A549 treated with Mapracorat at 1 μM for 4 hours (cell line): Measurements from ENCODE around the gene ABHD16A. TPM values are rescaled to one million over a fixed set of nuclear protein-coding genes. Genes with fewer than 3 reads are reported as not detected.

Experiments
- total RNA-seq: library from RNA; stranded (reverse); fragments of 200-300 nt; extraction: Qiagen RNA extraction; gene quantifications from 5 replicates; pipeline ENCODE4 v1.2.3, GENCODE V29; 2022

Gene ABHD16A
- total RNA-seq, 1 experiment from 2014 or later = 19.8 TPM

DNA sequence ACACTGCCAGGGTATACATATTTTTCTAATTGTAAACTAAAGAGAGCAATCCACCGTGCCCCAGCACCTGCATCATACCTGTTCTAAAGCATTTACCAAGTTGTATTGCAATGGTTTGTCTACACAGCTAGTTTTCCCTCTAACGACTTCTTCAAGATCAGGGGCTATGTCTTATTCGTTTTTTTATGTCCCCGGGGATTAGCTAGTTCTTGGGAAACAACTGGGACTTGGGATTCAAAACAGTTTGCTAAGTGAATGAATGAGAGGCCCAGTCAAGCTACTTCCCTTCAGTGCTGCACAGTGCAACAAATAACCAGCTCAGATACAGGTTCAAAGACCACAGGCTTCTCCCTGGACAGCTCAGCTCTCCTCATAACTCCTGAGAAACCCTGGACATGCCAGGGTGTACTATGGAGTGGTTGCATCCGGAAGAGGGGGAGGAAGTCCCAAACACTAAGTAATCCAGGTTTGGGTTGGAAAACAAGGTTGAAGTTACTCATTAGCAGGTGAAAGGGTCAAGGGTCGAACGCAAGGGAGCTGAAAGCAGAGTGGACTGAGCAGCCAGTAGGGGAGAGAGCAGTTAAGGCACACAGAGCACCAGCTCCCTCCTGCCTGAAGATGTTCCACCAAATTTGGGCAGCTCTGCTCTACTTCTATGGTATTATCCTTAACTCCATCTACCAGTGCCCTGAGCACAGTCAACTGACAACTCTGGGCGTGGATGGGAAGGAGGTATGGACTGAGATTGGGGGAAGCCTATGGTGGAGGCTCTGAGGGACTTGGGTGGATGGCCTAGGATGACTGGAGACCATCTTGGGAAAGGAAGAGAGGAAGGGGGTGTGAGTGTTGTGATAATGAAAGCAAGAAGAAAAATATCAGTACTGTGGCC lies 47.5 kb downstream of the ABHD16A start, which contains the start of gene APOM:
TSS of gene APOM (plus strand) at position 546 of the 889 bp plus-strand sequence. CDS start at position 619, 73 bp downstream.

Other genes starting within 250 kb of the ABHD16A start
- gene MICB, start 205.2 kb downstream of the ABHD16A start, total RNA-seq = 6.0 to 8.1 TPM (median 7.5 TPM) in 5 replicates
- gene MCCD1, start 174.4 kb downstream of the ABHD16A start, total RNA-seq = not detected in 5 replicates
- gene DDX39B, start 161.3 kb downstream of the ABHD16A start, total RNA-seq = 336 to 391 TPM (median 386 TPM) in 5 replicates
- 0.35 to 0.98 TPM (median 0.50 TPM) in 5 replicates for gene ATP6V1G2, start 156.7 kb downstream of the ABHD16A start, total RNA-seq
- gene NFKBIL1, start 155.7 kb downstream of the ABHD16A start, total RNA-seq = 9.0 to 12.4 TPM (median 11.7 TPM) in 5 replicates
- 0.10 to 0.16 TPM (median 0.12 TPM) in 3 of 5 replicates, not detected in the others for gene LTA, start 131.0 kb downstream of the ABHD16A start, total RNA-seq
- gene TNF, start 127.8 kb downstream of the ABHD16A start, total RNA-seq = 0.07 to 0.15 TPM (median 0.14 TPM) in 3 of 5 replicates, not detected in the others
- 0.35 to 0.88 TPM (median 0.51 TPM) in 5 replicates for gene LTB, start 120.9 kb downstream of the ABHD16A start, total RNA-seq
- 0.16 to 0.36 TPM in 2 of 5 replicates, not detected in the others for gene LST1, start 117.0 kb downstream of the ABHD16A start, total RNA-seq
- gene NCR3, start 110.3 kb downstream of the ABHD16A start, total RNA-seq = not detected in 5 replicates
- not detected in 5 replicates for gene AIF1, start 88.1 kb downstream of the ABHD16A start, total RNA-seq
- 68.4 to 87.7 TPM (median 84.8 TPM) in 5 replicates for gene PRRC2A, start 82.6 kb downstream of the ABHD16A start, total RNA-seq
- gene BAG6, start 50.7 kb downstream of the ABHD16A start, total RNA-seq = 106 to 148 TPM (median 138 TPM) in 5 replicates
- gene APOM, start 47.4 kb downstream of the ABHD16A start, total RNA-seq = 2.8 to 3.7 TPM (median 2.9 TPM) in 5 replicates
- 11.1 to 12.4 TPM (median 11.6 TPM) in 5 replicates for gene C6orf47, start 42.5 kb downstream of the ABHD16A start, total RNA-seq
- 10.2 to 12.1 TPM (median 11.4 TPM) in 5 replicates for gene GPANK1, start 38.3 kb downstream of the ABHD16A start, total RNA-seq
- 167 to 177 TPM (median 171 TPM) in 5 replicates for gene CSNK2B, start 37.2 kb downstream of the ABHD16A start, total RNA-seq
- gene LY6G5B, start 33.3 kb downstream of the ABHD16A start, total RNA-seq = 2.1 to 5.7 TPM (median 3.8 TPM) in 5 replicates
- 0.92 to 1.6 TPM (median 1.1 TPM) in 5 replicates for gene LY6G5C, start 22.3 kb downstream of the ABHD16A start, total RNA-seq
- not detected in 5 replicates for gene LY6G6F, start 3.5 kb upstream of the ABHD16A start, total RNA-seq
- not detected in 5 replicates for gene LY6G6D, start 12.0 kb upstream of the ABHD16A start, total RNA-seq
- 0.21 to 0.24 TPM (median 0.23 TPM) in 3 of 5 replicates, not detected in the others for gene LY6G6C, start 18.4 kb upstream of the ABHD16A start, total RNA-seq
- gene MPIG6B, start 20.0 kb upstream of the ABHD16A start, total RNA-seq = not detected in 5 replicates
- gene DDAH2, start 26.0 kb upstream of the ABHD16A start, total RNA-seq = 28.3 to 32.5 TPM (median 31.8 TPM) in 5 replicates
- 471 to 496 TPM (median 485 TPM) in 5 replicates for gene CLIC1, start 33.2 kb upstream of the ABHD16A start, total RNA-seq
- 11.8 to 15.5 TPM (median 13.1 TPM) in 5 replicates for gene MSH5, start 36.7 kb upstream of the ABHD16A start, total RNA-seq
- 2.6 to 5.2 TPM (median 4.3 TPM) in 5 replicates for gene SAPCD1, start 59.3 kb upstream of the ABHD16A start, total RNA-seq
- 0.72 to 2.2 TPM (median 1.4 TPM) in 5 replicates for gene VWA7, start 74.0 kb upstream of the ABHD16A start, total RNA-seq
- 45.6 to 60.9 TPM (median 53.8 TPM) in 5 replicates for gene VARS1, start 92.4 kb upstream of the ABHD16A start, total RNA-seq
- gene LSM2, start 103.6 kb upstream of the ABHD16A start, total RNA-seq = 51.0 to 62.8 TPM (median 60.8 TPM) in 5 replicates
- gene HSPA1L, start 112.0 kb upstream of the ABHD16A start, total RNA-seq = 1.3 to 1.8 TPM (median 1.5 TPM) in 5 replicates
- 132 to 252 TPM (median 194 TPM) in 5 replicates for gene HSPA1A, start 112.2 kb upstream of the ABHD16A start, total RNA-seq
- 89.4 to 177 TPM (median 151 TPM) in 5 replicates for gene HSPA1B, start 124.4 kb upstream of the ABHD16A start, total RNA-seq
- 21.6 to 33.6 TPM (median 26.8 TPM) in 5 replicates for gene NEU1, start 159.5 kb upstream of the ABHD16A start, total RNA-seq
- 0.15 TPM in 1 of 5 replicates, not detected in the others for gene SLC44A4, start 175.7 kb upstream of the ABHD16A start, total RNA-seq
- gene EHMT2, start 194.4 kb upstream of the ABHD16A start, total RNA-seq = 19.9 to 30.0 TPM (median 29.0 TPM) in 5 replicates
- gene ZBTB12, start 198.8 kb upstream of the ABHD16A start, total RNA-seq = 2.4 to 4.1 TPM (median 3.7 TPM) in 5 replicates
- gene C2, start 224.4 kb upstream of the ABHD16A start, total RNA-seq = 0.26 to 0.46 TPM (median 0.31 TPM) in 5 replicates
- 1.9 to 2.3 TPM (median 2.0 TPM) in 5 replicates for gene CFB, start 242.8 kb upstream of the ABHD16A start, total RNA-seq